Measurements from ENCODE around the gene SPEG.

SPEG gene

DNA sequence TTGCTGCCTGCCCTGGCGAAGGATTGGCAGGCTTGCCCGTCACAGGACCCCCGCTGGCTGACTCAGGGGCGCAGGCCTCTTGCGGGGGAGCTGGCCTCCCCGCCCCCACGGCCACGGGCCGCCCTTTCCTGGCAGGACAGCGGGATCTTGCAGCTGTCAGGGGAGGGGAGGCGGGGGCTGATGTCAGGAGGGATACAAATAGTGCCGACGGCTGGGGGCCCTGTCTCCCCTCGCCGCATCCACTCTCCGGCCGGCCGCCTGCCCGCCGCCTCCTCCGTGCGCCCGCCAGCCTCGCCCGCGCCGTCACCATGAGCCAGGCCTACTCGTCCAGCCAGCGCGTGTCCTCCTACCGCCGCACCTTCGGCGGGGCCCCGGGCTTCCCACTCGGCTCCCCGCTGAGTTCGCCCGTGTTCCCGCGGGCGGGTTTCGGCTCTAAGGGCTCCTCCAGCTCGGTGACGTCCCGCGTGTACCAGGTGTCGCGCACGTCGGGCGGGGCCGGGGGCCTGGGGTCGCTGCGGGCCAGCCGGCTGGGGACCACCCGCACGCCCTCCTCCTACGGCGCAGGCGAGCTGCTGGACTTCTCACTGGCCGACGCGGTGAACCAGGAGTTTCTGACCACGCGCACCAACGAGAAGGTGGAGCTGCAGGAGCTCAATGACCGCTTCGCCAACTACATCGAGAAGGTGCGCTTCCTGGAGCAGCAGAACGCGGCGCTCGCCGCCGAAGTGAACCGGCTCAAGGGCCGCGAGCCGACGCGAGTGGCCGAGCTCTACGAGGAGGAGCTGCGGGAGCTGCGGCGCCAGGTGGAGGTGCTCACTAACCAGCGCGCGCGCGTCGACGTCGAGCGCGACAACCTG is 16.3 kb upstream of the SPEG start, which contains the start of gene DES:
TSS of gene DES (plus strand) at position 223 of the 857 bp plus-strand sequence. CDS start at position 309, 86 bp downstream.
- DNase-seq (ENCODE audit: low read depth): no peak
- H3K4me3 ChIP-seq (ENCODE audit: low read depth, low read length): no peak within 1 kb of the TSS
- TF ChIP-seq, protein P1, sequence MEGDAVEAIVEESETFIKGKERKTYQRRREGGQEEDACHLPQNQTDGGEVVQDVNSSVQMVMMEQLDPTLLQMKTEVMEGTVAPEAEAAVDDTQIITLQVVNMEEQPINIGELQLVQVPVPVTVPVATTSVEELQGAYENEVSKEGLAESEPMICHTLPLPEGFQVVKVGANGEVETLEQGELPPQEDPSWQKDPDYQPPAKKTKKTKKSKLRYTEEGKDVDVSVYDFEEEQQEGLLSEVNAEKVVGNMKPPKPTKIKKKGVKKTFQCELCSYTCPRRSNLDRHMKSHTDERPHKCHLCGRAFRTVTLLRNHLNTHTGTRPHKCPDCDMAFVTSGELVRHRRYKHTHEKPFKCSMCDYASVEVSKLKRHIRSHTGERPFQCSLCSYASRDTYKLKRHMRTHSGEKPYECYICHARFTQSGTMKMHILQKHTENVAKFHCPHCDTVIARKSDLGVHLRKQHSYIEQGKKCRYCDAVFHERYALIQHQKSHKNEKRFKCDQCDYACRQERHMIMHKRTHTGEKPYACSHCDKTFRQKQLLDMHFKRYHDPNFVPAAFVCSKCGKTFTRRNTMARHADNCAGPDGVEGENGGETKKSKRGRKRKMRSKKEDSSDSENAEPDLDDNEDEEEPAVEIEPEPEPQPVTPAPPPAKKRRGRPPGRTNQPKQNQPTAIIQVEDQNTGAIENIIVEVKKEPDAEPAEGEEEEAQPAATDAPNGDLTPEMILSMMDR (IDR thresholded peaks at IDR 0.05; ENCODE audit: control insufficient read depth, extremely low read depth, insufficient read depth): no peak

DNA sequence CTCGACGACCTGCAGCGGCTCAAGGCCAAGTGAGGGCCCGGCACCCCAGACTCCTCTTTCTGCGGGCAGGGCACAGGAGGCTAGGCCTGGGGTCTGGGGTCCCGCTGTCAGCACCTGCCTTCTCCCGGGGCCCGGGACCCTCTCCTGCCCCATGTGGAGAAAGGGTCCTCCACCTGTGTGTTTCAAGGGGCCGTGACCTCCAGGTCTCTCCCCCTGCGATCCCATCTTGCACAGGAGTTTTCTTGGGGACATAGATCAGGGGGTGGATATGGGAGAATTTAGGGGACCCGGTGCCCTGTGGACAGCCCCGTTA is 15.7 kb upstream of the SPEG start:
- DNase-seq (ENCODE audit: low read depth): no peak
- H3K4me3 ChIP-seq (ENCODE audit: low read depth, low read length): no peak overlapping the region
- TF ChIP-seq, protein P1 (IDR thresholded peaks at IDR 0.05; ENCODE audit: control insufficient read depth, extremely low read depth, insufficient read depth): no peak

DNA sequence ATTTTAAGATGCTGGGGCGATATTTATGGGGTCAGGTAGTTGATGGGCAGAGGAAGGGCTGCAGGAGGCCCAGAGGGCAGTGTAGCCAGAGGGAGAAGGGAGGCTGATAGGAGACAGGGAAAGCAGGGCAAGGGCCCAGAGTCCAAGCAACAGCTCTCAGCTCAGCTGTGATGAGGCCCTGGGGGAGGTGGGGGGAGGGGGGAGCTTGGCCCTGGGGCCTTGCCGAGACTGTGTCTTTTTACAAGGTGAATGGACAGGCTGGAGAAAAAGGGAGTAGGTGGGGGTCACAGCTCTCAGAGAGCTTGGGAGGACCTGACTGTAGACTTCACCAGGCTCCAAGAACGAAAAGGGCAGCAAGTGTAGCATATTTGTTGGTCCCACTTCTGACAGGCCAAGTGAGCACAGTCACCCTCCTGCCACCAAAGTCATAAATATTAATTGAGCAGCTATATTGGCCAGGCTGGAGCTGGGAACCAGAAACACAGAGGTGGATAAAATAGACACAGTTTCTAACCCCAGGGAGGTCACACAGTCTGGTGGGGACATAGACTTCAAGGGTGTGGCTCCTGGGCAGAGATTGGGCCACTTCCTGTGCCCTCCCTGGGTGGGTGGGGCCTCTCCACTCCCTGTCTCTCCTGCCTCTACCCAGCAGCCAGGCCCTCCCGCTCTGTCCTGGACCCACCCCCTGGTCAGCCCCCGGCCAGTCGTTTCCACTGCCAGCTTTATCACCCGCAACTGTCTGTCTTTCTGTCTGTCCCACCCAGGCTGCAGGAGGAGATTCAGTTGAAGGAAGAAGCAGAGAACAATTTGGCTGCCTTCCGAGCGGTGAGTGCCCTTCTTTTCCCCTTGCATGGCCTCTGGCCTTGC is 15.1 kb upstream of the SPEG start:
- TF ChIP-seq, protein P1 (IDR thresholded peaks at IDR 0.05; ENCODE audit: control insufficient read depth, extremely low read depth, insufficient read depth): no peak
- H3K4me3 ChIP-seq (ENCODE audit: low read depth, low read length): no peak overlapping the region
- DNase-seq (ENCODE audit: low read depth): no peak

DNA sequence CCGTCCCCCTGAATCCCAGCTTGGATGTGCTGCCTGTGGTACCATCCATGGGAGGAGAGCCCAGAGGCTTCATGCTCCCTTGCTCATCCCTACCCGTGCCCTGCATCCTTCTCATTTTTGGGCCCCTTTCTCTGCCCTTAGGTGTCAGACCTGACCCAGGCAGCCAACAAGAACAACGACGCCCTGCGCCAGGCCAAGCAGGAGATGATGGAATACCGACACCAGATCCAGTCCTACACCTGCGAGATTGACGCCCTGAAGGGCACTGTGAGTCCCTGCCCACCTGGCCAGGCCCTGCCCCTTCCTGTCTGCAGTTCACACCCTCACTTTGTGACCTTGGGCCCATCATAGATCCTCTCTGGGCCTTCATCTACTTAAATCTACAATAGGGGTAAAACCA is 14.0 kb upstream of the SPEG start:
- DNase-seq (ENCODE audit: low read depth): no peak
- no peak overlapping the region for H3K4me3 ChIP-seq (ENCODE audit: low read depth, low read length)
- TF ChIP-seq, protein P1 (IDR thresholded peaks at IDR 0.05; ENCODE audit: control insufficient read depth, extremely low read depth, insufficient read depth): no peak

DNA sequence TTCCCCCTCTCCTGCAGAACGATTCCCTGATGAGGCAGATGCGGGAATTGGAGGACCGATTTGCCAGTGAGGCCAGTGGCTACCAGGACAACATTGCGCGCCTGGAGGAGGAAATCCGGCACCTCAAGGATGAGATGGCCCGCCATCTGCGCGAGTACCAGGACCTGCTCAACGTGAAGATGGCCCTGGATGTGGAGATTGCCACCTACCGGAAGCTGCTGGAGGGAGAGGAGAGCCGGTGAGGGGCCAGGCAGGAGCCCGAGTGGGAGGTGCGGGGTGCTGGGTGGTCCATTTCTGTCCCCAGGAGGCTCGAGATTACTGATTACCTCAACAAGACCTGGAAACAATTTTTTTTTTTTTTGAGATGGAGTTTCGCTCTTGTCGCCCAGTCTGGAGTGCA is 13.3 kb upstream of the SPEG start:
- H3K4me3 ChIP-seq (ENCODE audit: low read depth, low read length): no peak overlapping the region
- TF ChIP-seq, protein P1 (IDR thresholded peaks at IDR 0.05; ENCODE audit: control insufficient read depth, extremely low read depth, insufficient read depth): no peak
- no peak for DNase-seq (ENCODE audit: low read depth)

DNA sequence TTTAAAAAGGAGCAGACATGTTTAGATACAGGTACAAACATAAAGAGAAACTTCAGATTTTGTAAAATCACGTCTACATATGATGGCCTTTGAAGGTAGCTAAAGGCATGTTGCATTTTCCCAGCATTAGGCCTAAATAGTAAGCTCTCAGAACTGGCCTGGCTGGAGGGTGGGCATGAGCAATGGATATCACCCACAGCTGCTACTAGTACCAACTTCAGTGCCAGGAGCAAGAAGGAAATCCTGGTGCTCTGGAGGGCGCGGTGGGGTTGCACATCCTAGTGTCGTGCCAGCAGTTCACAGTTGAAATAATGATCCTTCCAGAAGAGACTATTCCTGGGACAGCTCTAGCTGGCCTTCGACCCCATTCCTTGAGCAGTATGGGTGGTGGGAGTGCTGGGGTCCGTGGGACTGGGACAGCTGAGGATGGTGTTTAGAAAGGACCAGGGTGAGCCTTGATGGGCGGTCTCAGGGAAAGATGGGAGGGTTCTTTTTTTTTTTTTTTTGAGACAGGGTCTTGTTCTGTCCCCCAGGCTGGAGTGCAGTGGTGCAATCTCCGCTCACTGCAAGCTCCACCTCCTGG is 11.6 kb upstream of the SPEG start:
- TF ChIP-seq, protein P1 (IDR thresholded peaks at IDR 0.05; ENCODE audit: control insufficient read depth, extremely low read depth, insufficient read depth): no peak
- no peak overlapping the region for H3K4me3 ChIP-seq (ENCODE audit: low read depth, low read length)
- no peak for DNase-seq (ENCODE audit: low read depth)

Data from LNCaP clone FGC (cell line).